RWPE1 (cell line): ENCODE results near the gene RAB11FIP2.
A peak's percentile ranks its signal among the peaks of the same experiment; 100 is the strongest.

ENCODE experiments used
- CTCF ChIA-PET: fragments of 350-600 bp; sonication (Branson Sonifier 250); formaldehyde crosslinking; extraction: SDS; loops from one replicate; lab custom pipeline; 2021; lab: Yijun Ruan, JAX
- POLR2A ChIA-PET: fragments of 400-600 bp; formaldehyde crosslinking; extraction: SDS; loops from one replicate; lab custom pipeline; 2020; ENCODE audit warnings: antibody characterized with exemption; ENCODE audit not compliant: low non-redundant PET; lab: Yijun Ruan, JAX
- DNase-seq: peaks from one replicate; pipeline ENCODE4 v3.0.0; 2012; ENCODE audit warnings: low spot score
- H3K27ac ChIP-seq: fragments of 450-650 bp; 2 replicates; pipeline ENCODE4 v1.5.1; 2017
- TF ChIP-seq, protein P1 (sequence below): fragments of 450-650 bp; conservative IDR thresholded peaks from 2 replicates; pipeline ENCODE4 v1.5.1; 2017; ENCODE audit warnings: low read depth, mild to moderate bottlenecking

RAB11FIP2 gene

DNA sequence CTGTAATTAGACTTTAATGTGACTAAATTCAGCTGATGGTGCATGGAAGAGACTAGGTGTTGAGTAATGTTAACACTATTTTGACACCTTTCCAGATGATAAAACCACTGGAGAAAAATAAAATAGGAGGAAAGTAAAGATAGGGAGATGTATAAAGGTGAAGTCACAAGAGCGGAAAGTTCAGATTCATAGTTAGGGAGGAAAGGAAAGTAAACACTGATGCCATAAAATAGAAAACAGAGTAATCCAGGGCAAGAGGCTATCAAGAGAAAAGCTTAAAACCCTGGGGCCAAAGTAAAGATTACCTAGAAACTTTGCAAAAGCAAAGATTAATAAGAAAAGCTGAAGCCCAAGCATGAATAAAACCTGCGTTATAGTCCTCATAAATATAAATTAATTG, 62.8 kb downstream of the RAB11FIP2 start:
- DNase-seq = no peak
- ChIA-PET CTCF (interaction anchor here (1.0 kb wide), 1 partner anchor 580 kb away, joined by 3 read pairs; no protein-coding TSS in a partner anchor), POLR2A (no interaction called here)
- H3K27ac ChIP-seq = no peak overlapping the region
- TF ChIP-seq, protein P1, sequence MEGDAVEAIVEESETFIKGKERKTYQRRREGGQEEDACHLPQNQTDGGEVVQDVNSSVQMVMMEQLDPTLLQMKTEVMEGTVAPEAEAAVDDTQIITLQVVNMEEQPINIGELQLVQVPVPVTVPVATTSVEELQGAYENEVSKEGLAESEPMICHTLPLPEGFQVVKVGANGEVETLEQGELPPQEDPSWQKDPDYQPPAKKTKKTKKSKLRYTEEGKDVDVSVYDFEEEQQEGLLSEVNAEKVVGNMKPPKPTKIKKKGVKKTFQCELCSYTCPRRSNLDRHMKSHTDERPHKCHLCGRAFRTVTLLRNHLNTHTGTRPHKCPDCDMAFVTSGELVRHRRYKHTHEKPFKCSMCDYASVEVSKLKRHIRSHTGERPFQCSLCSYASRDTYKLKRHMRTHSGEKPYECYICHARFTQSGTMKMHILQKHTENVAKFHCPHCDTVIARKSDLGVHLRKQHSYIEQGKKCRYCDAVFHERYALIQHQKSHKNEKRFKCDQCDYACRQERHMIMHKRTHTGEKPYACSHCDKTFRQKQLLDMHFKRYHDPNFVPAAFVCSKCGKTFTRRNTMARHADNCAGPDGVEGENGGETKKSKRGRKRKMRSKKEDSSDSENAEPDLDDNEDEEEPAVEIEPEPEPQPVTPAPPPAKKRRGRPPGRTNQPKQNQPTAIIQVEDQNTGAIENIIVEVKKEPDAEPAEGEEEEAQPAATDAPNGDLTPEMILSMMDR = no peak

DNA sequence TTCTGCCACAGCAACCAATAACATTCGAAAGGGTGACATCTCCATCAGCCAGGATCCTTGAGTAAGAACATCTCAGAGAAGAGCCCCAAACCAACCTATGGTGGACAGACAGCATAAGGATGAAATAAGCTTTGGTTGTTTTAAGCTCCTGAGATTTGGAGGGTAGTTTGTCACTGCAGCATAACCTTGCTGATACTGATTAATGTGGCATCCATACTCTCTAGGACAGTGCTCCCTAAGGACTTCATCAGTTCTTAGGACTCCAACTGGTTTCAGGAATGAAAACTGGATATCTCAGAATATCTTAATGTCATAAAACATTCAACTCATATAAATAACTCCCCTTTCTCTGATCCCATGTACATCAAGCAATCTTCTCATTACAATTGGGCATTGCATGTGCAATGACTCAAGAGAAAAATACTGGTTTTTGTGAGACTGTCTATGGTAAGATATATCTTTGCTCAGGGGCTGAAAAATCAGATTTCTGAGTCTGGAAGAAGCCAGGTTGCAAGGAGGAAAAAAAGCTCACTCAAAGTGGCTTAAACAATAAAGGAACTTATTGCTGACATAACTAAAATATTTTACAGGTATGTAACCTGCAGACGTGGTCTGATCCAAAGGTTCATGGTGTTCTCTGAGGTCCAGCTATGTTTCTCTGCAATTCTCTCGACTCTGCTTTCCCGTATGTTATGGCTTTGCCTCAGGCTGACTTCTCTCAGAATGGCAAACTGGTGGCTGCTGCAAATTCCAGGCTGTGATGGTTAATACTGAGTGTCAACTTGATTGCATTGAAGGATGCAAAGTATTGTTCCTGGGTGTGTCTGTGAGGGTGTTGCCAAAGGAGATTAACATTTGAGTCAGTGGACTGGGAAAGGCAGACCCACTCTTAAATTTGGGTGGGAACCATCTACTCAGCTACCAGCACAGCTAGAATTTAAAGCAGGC, 65.7 kb downstream of the RAB11FIP2 start:
- no peak for DNase-seq
- H3K27ac ChIP-seq = no peak overlapping the region
- CTCF ChIA-PET = interaction anchor here (0.6 kb wide), 1 partner anchor 485 kb away, joined by 3 read pairs; no protein-coding TSS in a partner anchor
- POLR2A ChIA-PET = no interaction called here
- TF ChIP-seq, protein P1 = no peak

DNA sequence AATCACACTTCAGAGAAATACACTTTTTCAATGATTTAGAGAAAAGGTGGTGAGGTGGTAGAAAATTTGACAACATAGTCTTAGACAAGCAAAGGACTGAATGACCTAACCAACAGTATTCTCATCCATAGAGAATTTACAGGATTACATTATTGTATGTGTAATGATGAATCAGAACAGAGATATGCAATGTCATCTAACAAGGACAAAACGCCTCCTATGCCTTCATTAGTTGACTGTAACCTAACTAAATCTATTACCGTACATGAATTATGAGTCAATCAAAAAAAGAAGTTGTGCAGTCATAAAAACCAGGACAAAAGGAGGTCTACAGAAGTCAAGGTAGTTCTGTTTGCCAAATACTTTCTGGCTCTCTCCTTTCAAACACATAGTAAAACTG, 66.5 kb downstream of the RAB11FIP2 start:
- ChIA-PET POLR2A (no interaction called here), CTCF (no interaction called here)
- no peak overlapping the region for H3K27ac ChIP-seq
- peak; percentile 89 for DNase-seq
- TF ChIP-seq, protein P1 = no peak

DNA sequence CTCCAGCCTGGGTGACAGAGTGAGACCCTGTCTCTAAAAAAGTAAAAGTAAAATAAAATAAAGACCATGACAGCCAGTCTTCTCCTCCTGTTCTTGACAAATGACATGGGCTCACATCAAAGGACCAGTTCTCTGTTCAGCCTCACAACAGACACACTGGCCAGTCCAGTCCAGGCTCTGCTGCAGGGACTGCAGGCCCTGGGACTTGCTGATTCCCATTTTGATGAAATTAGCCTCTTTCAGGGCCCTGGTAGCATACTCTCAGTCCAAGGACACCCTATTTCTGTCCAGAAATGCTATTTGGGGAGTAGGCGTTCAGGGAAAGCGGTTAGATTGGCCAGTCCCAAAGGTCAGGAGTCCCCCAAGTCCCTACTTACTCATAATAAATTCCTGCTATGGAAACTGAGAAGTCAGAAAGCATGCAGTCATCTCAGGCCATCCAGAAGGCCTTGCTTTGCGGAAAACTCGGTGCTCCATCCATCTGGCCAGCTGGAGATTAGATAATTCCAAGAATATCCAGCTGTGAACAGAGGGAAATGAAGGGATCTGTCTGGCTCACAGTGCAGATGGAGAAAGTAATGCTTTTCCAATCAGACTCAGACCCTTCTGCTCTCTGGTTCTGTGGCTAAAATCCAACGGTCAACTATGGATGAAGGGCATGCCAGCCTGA, 74.4 kb downstream of the RAB11FIP2 start:
- TF ChIP-seq, protein P1 = no peak
- ChIA-PET CTCF (no interaction called here), POLR2A (no interaction called here)
- no peak overlapping the region for H3K27ac ChIP-seq
- DNase-seq = no peak

DNA sequence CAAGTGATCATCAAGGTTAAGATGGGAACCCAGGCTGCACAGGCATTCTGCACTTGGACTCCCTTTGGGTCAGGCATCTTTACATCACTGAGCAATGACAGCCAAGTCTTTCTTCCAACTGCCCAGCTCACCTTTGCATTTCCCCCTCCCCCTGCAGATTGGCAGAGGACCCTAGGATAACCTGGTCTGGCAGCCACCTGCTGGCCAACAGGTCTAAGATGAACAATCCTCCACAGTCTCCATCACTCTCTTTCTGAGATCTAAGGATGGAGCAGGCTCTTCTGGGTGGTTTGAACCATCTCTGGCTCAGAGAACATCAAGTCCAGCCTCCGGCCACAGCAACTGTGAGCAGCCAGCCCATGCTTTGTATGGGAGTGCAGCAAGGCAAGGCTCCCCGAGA, 75.8 kb downstream of the RAB11FIP2 start:
- ChIA-PET POLR2A (no interaction called here), CTCF (no interaction called here)
- TF ChIP-seq, protein P1 = no peak
- no peak overlapping the region for H3K27ac ChIP-seq
- DNase-seq = no peak

DNA sequence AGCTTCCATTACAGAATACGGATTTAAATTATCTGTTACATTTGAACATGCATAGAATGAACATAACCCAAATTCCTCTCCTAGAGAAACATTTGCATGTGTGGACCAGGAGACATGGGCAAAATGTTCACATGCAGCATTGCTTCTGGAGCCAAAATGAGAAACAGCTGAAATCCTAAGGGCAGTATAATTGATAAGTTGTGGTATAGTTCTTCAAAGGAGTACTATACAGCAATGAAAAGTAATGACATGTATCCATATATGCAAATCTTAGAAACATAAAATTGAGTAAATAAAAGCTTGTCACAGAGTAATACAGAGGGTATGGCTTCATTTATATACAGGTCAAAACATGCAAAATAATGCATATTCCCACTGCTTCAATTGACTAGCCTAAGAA, 77.1 kb downstream of the RAB11FIP2 start:
- TF ChIP-seq, protein P1 = no peak
- POLR2A ChIA-PET = no interaction called here
- CTCF ChIA-PET = no interaction called here
- no peak for DNase-seq
- H3K27ac ChIP-seq = no peak overlapping the region
